ENCODE results near the gene GHRHR. TPM values are rescaled to one million over a fixed set of nuclear protein-coding genes. Genes with fewer than 3 reads are reported as not detected.

Gene GHRHR
- total and polyA plus RNA-seq, 2 experiments from 2014 or later, result not detected

DNA sequence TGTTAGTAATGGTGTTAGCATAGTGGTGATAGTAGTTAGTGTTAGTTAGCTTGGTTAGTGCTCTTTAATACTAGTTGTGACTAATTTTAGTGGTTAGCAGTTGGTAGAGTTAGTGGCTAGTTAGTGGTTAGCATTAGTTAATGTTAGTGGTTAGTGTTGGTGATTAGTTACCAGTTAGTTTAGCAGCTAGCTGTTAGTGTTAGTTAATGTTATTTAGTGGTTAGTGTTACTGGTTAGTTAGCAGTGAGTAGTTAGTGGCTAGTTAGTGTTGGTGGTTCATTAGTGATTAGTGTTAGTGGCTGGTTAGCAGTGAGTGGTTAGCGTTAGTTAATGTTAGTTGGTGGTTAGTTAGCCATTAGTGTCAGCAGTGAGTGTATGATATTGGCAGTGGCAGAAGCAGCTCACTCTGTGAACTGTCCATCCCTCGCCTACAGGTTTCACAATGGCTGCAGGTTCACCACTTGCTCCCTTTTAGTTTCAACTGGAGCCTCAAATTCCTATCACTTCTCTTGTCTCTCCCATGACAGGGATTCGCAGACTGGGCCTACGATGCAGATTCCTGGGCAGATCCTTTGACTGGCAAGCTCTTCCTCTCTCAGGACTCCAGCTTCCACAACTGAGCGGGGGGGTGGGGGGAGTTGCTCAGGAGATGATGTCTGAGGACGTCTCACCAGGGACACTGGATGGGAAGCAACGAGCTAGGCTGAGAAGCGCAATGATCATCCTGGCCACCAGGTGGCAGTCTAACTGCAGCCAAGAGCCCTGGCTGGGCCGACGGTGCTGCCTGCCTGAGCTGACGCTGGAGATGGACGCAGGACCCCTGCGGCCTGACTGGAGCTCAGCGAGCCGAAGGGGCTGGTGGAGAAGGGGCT, 19.5 kb downstream of the GHRHR start:
- Histone ChIP-seq H3K79me2 (ENCODE audit: insufficient read depth) (no peaks in the 10 kb centered on the region), H3K4me3 (no peak overlapping the region), H3K36me3 (ENCODE audit: low read depth) (no peaks in the 10 kb centered on the region), H3F3A (ENCODE audit: insufficient read depth) (no peaks in the 10 kb centered on the region), H3K9ac (no peak overlapping the region), H3K4me1 (ENCODE audit: insufficient read depth) (no peaks in the 10 kb centered on the region), H3K27ac (no peak overlapping the region), H2AFZ (no peak overlapping the region), H3K9me3 (ENCODE audit: low read depth) (no peaks in the 10 kb centered on the region), H3K9me2 (ENCODE audit: insufficient read depth) (no peaks in the 10 kb centered on the region), H4K20me1 (ENCODE audit: insufficient read depth) (no peaks in the 10 kb centered on the region), H3K4me2 (ENCODE audit: unreplicated experiment) (no peak overlapping the region), H3K27me3 (replicated peaks; ENCODE audit: insufficient read depth) (peaks cover 27% of the 10 kb centered on the region)
- DNase-seq, result peak; percentile 82
- in situ Hi-C loops (cut with MboI), result no loop called here
- TF ChIP-seq EZH2 (IDR thresholded peaks at IDR 0.05; ENCODE audit: insufficient read depth, poor library complexity, severe bottlenecking) (no peak), EZH2phosphoT487 (IDR thresholded peaks at IDR 0.05; ENCODE audit: insufficient read depth, low read depth) (no peak)
- 9 to 11% methylated on average over 15 of the region's 15 CpGs for WGBS, 2 experiments (ENCODE audit: low coverage in 1 of 2, low lambda C conversion rate in 2 of 2, missing lambda C conversion rate in 2 of 2)

DNA sequence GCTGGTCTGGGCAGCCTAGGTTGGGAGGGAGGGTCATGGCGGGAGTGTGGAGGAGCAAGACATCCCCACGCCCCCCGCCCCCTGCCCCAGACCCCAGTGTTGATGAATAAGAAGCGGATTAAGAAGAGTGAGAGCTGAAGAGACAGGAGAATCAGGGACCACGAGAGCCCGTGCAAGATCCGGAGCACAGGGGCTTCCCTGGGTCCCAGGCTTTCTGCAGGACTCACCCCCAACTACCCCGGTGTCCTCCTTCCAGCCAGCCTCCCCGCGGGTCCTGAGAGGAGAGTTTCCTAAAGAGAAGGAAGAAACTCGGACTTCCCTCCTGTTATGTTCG, 20.1 kb downstream of the GHRHR start:
- no peaks in the 10 kb centered on the region for H3F3A ChIP-seq (ENCODE audit: insufficient read depth)
- TF ChIP-seq EZH2phosphoT487 (IDR thresholded peaks at IDR 0.05; ENCODE audit: insufficient read depth, low read depth) (no peak), EZH2 (IDR thresholded peaks at IDR 0.05; ENCODE audit: insufficient read depth, poor library complexity, severe bottlenecking) (no peak)
- no peaks in the 10 kb centered on the region for H3K79me2 ChIP-seq (ENCODE audit: insufficient read depth)
- no peak overlapping the region for H3K4me3 ChIP-seq
- no peak for DNase-seq
- no peak overlapping the region for H3K9ac ChIP-seq
- 40 to 41% methylated on average over 11 to 12 of the region's 12 CpGs for whole genome bisulfite sequencing, 2 experiments (ENCODE audit: low coverage in 1 of 2, low lambda C conversion rate in 2 of 2, missing lambda C conversion rate in 2 of 2)
- in situ Hi-C loops (cut with MboI), result no loop called here
- no peak overlapping the region for H2AFZ ChIP-seq
- H3K9me2 ChIP-seq (ENCODE audit: insufficient read depth), result no peaks in the 10 kb centered on the region
- no peak overlapping the region for H3K4me2 ChIP-seq (ENCODE audit: unreplicated experiment)
- H3K27me3 ChIP-seq (replicated peaks; ENCODE audit: insufficient read depth), result peaks cover 27% of the 10 kb centered on the region
- no peak overlapping the region for H3K27ac ChIP-seq
- no peaks in the 10 kb centered on the region for H3K9me3 ChIP-seq (ENCODE audit: low read depth)
- H3K4me1 ChIP-seq (ENCODE audit: insufficient read depth), result no peaks in the 10 kb centered on the region
- no peaks in the 10 kb centered on the region for H4K20me1 ChIP-seq (ENCODE audit: insufficient read depth)
- no peaks in the 10 kb centered on the region for H3K36me3 ChIP-seq (ENCODE audit: low read depth)

GRCh38 chr7:30984359-30985107, 20.8 kb downstream of the GHRHR start:
- Histone ChIP-seq H4K20me1 (ENCODE audit: insufficient read depth) (no peaks in the 10 kb centered on the region), H3K36me3 (ENCODE audit: low read depth) (no peaks in the 10 kb centered on the region), H3K4me1 (ENCODE audit: insufficient read depth) (no peaks in the 10 kb centered on the region), H3K9ac (no peak overlapping the region), H3K27me3 (replicated peaks; ENCODE audit: insufficient read depth) (peaks cover 27% of the 10 kb centered on the region), H2AFZ (no peak overlapping the region), H3K4me2 (ENCODE audit: unreplicated experiment) (no peak overlapping the region), H3K9me3 (ENCODE audit: low read depth) (no peaks in the 10 kb centered on the region), H3K79me2 (ENCODE audit: insufficient read depth) (no peaks in the 10 kb centered on the region), H3K27ac (no peak overlapping the region), H3K9me2 (ENCODE audit: insufficient read depth) (no peaks in the 10 kb centered on the region), H3K4me3 (no peak overlapping the region), H3F3A (ENCODE audit: insufficient read depth) (no peaks in the 10 kb centered on the region)
- 51% methylated on average over 13 of the region's 13 CpGs for WGBS, 2 experiments (ENCODE audit: low coverage in 1 of 2, low lambda C conversion rate in 2 of 2, missing lambda C conversion rate in 2 of 2)
- in situ Hi-C loops (cut with MboI), result loop anchor here (5.0 kb wide), 1 partner anchor 133 kb away; no protein-coding TSS in a partner anchor
- DNase-seq, result peak; percentile 72
- no peak for TF ChIP-seq EZH2phosphoT487 (IDR thresholded peaks at IDR 0.05; ENCODE audit: insufficient read depth, low read depth)
- TF ChIP-seq EZH2 (IDR thresholded peaks at IDR 0.05; ENCODE audit: insufficient read depth, poor library complexity, severe bottlenecking), result no peak

GRCh38 chr7:30985756-30986155, 22.0 kb downstream of the GHRHR start:
- Histone ChIP-seq H3F3A (ENCODE audit: insufficient read depth) (no peaks in the 10 kb centered on the region), H4K20me1 (ENCODE audit: insufficient read depth) (no peaks in the 10 kb centered on the region), H3K9ac (no peak overlapping the region), H3K4me1 (ENCODE audit: insufficient read depth) (no peaks in the 10 kb centered on the region), H3K4me2 (ENCODE audit: unreplicated experiment) (no peak overlapping the region), H3K9me2 (ENCODE audit: insufficient read depth) (no peaks in the 10 kb centered on the region), H3K27ac (no peak overlapping the region), H3K4me3 (no peak overlapping the region), H2AFZ (no peak overlapping the region), H3K36me3 (ENCODE audit: low read depth) (no peaks in the 10 kb centered on the region), H3K27me3 (replicated peaks; ENCODE audit: insufficient read depth) (peaks cover 20% of the 10 kb centered on the region), H3K9me3 (ENCODE audit: low read depth) (no peaks in the 10 kb centered on the region), H3K79me2 (ENCODE audit: insufficient read depth) (no peaks in the 10 kb centered on the region)
- TF ChIP-seq EZH2 (IDR thresholded peaks at IDR 0.05; ENCODE audit: insufficient read depth, poor library complexity, severe bottlenecking) (no peak), EZH2phosphoT487 (IDR thresholded peaks at IDR 0.05; ENCODE audit: insufficient read depth, low read depth) (no peak)
- no peak for DNase-seq
- in situ Hi-C loops (cut with MboI), result loop anchor here (5.0 kb wide), 1 partner anchor 132 kb away; no protein-coding TSS in a partner anchor
- WGBS, 2 experiments (ENCODE audit: low coverage in 1 of 2, low lambda C conversion rate in 2 of 2, missing lambda C conversion rate in 2 of 2), result 70 to 82% methylated on average over 7 of the region's 7 CpGs

Data from GM23248 (cell line).